NCI-H2227 (cell line): ENCODE results near the gene RAB33A.
A peak's percentile ranks its signal among the peaks of the same experiment; 100 is the strongest.

ENCODE experiments used
- DNase-seq: peaks from one replicate; lab custom pipeline; 2025; ENCODE audit not compliant: unreplicated experiment; lab: John Stamatoyannopoulos, UW

RAB33A gene

DNA sequence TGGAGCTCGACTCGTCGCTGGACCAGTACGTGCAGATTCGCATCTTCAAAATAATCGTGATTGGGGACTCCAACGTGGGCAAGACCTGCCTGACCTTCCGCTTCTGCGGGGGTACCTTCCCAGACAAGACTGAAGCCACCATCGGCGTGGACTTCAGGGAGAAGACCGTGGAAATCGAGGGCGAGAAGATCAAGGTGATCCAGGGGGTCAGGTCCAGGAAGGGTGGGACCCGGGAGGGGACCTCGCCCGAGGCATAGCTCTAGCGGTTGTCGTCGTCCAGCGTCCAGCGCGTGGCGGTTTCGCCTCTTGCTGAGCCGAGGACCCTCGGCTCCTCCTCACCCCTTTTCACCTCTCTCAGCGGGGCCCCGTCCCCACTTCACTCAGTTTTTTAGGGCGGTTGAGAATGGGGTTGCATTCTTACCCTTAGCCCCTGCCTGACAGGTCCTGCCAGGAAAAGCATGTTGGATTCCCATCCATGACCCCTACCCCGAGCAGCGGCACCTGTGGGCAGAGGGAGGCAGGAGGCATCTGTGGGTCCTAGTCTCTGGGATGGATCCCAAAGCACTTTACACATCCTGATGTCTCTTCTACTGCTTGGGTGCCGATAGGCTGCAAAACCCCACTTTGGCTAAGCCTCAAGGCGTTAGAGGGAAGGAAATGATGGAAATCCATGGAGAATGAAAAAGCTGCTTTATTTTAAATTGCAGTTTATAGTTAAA, 524 bp downstream of the RAB33A start:
- peak; percentile 48 for DNase-seq

DNA sequence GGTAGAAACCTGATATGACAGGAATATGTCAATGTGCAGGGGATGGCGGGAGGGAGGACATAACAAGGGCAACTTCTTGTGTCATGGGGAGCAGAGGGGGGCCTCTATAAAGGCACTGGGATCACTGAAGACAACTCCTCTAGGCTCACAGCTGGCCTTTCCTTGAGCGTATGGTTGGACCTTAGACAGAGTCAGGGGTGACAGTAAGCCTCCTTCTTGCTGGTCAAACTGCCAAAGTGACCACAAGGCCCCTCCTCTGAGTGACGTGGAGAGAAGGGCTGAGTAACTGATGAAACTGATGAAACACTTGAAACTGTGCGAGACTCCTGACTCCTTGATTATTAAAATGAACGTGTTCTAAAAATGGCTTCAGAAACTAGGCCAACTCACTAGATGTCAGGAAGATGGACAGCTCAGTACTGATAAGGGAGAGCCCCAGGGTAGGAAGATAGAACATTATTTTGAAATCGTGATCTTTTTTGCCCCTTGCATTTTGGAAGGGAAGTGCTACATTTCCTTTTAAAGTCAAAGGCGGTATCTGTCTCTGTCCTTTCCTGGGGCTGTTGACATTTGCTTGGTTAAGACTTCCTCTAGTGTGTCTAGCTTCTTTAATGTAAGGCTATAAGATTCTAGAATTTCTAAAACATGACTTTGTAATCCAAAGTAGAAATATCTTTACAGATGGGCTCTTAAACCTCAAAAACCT, 1.6 kb downstream of the RAB33A start:
- DNase-seq = no peak

DNA sequence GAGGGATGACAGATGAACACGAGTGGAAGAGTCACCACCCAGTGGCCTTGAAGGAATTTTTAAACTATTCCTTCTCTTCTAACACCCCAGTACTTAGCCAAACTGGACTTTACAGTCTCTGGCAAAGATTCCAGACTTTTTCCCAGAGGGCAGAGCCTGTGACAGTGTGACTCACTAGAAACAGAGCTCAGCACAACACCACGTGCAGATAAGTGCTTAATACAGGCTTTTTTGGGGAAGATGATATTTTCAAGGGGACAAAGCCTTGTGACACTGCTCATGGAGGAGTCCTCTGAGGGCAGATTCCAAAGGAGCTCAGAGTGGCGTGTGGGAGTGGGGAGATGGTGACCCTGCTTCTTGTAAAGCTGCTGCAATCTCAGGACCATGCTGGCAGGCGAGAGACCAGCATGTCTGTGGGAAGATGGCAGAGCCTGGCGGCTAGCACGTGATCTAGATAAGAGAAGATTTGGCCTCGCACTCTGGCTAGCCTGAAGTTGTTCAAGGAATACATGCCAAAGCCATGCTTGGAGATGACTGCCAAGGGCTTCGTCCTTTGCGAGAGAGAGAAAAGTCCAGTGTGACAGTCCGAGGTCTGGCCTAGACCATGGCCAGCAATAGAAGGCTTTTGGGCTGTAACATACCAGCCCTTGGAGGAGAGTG, 2.4 kb downstream of the RAB33A start:
- no peak for DNase-seq

DNA sequence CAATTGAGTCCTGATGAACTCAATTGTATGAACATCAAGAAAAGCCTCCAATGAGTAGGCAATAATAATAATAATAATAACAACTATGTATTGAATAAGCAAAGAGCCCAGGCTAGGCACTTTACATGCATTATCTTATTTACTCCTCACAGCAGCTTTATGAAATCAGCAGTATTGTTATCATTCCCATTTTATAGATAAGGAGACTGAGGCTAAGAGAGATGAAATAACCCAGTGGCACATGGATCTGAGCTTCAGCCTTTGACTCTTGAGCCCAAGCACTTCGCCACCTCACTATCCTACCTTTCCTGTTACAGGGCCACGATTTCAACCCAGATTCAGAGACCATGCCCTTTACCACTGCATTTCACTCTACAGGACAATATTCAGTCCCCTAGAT, 3.2 kb downstream of the RAB33A start:
- no peak for DNase-seq

GRCh38 chrX:130176354-130176776, 4.6 kb downstream of the RAB33A start:
- no peak for DNase-seq

GRCh38 chrX:130176942-130177341, 5.2 kb downstream of the RAB33A start:
- no peak for DNase-seq

GRCh38 chrX:130179170-130179569, 7.4 kb downstream of the RAB33A start:
- no peak for DNase-seq

DNA sequence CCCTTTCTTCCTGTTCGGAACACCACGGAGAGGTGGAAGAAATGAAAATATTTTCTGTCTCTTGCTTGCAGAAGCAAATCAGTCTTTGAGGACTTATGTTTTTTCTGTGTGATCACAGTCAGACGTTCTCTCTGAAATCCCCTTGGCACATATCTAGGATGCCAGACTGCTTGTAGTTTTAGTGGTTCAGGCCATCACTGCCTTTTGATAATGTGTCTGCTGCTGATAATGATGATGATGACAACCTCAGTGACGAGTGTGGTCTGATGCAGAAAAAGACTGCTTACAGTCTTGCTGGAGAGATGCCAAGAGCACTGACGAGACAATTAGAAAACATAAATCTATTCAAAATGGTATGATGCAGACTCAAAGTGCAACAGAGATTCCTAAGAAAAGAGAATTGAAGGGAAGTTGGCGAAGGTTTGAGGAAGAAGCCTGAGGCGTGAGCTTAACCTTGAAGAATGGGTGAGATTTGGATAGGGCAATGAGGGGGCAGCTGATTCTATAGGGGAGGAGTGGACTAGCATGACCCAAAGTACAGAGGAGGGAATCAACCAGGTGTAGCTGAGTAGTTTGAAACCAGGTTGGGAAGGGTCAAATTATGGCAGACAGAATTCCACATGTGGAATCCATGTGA, 7.9 kb downstream of the RAB33A start:
- DNase-seq = peak; percentile 74

DNA sequence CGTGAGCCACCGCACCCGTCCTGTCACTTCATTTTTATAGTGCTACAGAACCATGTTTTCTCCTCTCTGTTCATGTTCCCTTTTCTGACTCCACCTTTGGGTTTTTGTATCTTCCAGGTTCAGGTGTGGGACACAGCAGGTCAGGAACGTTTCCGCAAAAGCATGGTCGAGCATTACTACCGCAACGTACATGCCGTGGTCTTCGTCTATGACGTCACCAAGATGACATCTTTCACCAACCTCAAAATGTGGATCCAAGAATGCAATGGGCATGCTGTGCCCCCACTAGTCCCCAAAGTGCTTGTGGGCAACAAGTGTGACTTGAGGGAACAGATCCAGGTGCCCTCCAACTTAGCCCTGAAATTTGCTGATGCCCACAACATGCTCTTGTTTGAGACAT, 12.4 kb downstream of the RAB33A start:
- DNase-seq = no peak

DNA sequence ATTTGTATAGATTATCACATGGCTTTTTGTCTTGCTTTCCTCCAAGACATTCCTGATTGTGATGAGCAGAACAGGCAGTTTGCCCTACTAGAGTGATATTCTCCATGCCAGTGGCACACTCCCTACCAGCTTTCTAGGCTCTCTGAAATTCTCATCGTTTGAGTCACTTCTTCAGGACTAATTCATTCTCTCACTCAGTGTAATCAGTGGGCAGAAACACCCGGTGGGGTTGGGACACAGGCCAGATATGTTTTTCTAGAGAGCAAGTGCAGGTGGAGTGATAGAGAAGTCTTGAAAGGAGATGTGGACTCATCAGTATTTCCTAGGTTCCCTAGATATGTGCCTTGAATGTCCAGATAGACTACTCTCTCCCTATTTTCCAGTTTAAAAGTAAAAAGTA, 13.1 kb downstream of the RAB33A start:
- DNase-seq = no peak

- DNase-seq = no peak
Measured at GRCh38 chrX:130186651-130187050, 14.9 kb downstream of the RAB33A start.

DNA sequence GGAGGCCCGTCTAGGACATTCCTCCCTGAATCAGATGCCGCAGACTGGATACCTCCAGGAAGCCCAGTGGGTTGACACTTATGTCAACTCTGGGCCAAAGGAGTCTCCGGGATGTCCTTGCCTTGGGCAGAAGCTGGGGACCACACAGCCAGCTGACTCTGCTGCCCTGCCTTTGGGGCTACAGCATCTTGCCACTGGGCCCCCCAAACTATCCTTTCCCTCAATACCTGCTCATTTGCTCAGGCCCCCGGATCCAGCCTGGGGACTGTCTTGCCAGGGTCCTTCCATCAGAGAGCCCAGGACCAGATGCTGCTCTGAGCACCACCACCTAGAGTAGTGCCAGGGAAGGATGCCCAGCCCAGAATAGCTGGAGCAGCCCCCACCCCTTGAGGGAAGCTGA, 19.0 kb downstream of the RAB33A start:
- no peak for DNase-seq

DNA sequence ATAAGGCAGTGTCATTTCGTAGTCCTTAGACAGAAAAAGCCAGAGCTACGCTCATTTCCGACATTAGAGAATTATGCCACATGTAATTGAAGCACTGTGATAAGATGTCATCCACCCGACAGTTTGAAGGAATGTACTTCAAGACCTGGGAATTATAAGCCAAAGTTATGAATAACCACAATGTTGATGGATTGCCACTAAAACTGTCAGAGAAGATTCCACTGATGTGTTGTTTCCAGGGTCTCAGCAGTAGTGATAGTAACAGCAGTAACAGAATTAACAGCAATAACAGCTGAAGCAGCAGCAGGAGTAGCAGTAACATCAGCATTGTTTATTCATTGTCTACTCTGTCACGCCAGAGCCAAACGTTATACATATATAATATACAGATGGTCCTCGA, 24.7 kb downstream of the RAB33A start:
- no peak for DNase-seq

- DNase-seq = no peak
Measured at GRCh38 chrX:130197464-130197863, 25.7 kb downstream of the RAB33A start.

GRCh38 chrX:130204647-130205046, 32.9 kb downstream of the RAB33A start:
- no peak for DNase-seq

DNA sequence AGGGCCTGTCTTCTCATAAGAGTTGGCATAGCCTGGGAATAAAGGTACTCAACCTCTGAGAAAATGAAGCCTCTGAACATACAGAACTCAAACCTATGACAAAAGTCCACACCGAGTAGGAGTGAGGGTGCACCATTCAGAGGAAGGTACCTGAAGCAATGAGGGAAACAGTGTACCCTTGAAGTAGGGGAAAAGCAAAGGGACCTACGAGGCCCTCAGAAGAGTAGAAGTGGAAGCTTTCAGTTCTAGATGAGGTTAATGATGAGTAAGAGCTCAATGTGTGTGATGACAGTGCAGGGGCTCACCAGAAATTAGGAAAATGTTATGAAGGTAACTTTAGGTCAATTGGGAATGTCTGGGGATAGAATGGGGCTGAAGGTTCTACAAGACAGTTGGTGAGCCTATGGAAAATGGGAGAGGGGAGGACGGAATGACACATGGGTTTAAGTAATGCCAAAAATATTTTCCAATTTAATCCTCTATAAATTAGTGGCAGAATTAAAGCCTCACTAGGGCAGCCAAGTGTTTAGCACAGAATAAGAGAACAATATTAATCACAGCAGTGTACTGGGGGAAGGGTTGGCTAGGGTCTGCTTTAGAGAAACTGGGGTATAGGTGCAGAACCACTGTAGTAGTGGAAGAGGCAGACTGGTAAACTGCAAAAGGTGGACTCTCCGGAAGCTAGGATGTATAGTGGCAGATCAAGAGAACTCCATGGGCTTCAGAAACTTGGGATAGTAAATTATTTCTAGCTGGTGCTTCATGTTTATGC, 39.8 kb downstream of the RAB33A start:
- no peak for DNase-seq

- DNase-seq = no peak
Measured at GRCh38 chrX:130212371-130212770, 40.6 kb downstream of the RAB33A start.

DNA sequence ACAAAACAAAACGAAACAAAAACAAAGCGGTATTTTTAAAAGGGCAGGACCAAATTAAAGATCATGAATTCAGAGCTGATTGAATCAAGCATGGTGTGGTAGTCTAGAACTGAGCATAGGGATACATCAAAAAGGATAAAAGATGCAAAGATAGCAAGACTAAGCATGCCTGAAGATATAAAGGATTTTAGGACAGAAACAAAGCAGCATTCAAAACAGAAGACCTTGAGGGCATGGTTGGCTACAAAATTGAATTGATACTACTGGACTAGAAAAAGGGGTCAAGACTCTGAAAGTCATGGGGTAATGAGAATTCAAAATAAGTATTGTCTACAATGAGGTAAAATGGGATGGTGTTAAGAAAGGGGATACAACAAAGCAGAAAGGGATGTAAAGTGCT, 41.6 kb downstream of the RAB33A start:
- DNase-seq = no peak

GRCh38 chrX:130216320-130216719, 44.6 kb downstream of the RAB33A start:
- DNase-seq = no peak

- no peak for DNase-seq
Measured at GRCh38 chrX:130224810-130225209, 53.0 kb downstream of the RAB33A start.

DNA sequence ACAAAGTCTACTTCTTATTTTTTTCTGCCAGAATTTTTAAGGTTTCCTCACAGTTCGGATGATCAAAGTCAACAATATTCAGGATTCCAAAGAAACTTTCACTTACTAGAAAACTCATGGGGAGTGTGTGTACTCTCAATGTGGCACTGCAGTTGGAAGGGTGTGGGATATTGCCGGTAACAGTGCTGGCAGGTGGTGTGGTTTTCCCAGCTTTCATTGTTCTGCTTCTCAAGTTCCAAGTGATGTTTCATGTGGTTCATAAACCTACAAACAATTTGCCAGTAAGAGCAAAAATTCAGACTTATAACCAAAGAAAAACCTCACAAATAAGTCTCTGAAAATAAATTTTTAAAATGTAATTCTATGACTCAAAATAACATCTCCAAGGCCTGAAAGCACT, 57.1 kb downstream of the RAB33A start:
- DNase-seq = no peak
